ENCODE results near the gene ARFGAP1. TPM values are rescaled to one million over a fixed set of nuclear protein-coding genes. Genes with fewer than 3 reads are reported as not detected.

The ARFGAP1 gene
- total and polyA plus RNA-seq, 2 of the 8 experiments (the other 6 are each of a cell fraction or from before 2014, with no cell fraction given) = 93.7 to 100 TPM

DNA sequence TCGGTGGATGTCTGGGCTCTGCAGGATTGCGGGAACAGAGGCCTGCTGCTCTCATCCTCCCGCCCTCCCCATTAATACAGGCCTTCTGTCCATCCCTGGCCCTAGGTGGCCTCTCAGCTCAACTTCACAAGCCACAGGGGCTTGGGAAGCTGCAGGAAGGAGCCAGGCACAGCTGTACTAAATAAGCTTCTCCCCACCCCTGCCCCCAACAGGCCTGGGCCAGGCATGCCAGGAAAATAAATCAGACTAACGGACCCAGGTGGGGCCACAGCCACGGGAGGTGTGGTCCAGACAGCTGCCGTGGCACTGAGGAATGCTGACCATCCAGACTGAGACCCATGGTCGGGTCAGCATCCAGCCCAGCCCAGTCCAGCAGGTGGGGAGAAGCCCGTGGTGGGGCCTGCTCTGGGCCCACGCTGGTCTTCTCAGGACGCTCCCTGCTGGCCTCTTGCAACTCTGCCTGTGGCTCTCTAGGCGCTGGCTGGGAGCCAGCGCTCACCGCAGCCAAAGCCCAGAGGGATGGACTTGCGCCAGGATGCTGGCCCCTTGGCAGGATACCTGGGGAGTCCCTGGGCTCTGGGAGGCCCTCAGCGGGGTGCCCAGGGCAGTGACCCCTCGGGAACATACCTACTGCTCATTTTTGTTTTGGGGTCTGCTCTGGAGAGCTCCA is 48.1 kb upstream of the ARFGAP1 start:
- Histone ChIP-seq H3K79me1 (ENCODE audit: low read depth, low read length) (no peaks in the 10 kb centered on the region), H3K23ac (ENCODE audit: insufficient read length) (no peak overlapping the region), H3K23me2 (ENCODE audit: low read depth, low read length) (peaks cover 2% of the 10 kb centered on the region; the same call in 1 of the 2 replicates), H2AFZ (ENCODE audit: low read length) (no peak overlapping the region), H3K27ac (ENCODE audit: low read depth, low read length) (no peak overlapping the region), H3K36me3 (ENCODE audit: control insufficient read depth in 2 of 4, insufficient read depth in 4 of 4, low read length in 3 of 4) (no peaks in the 10 kb centered on the region), H2BK120ac (replicated peaks; ENCODE audit: low read depth, low read length) (no peak overlapping the region), H3K27me3 (replicated peaks in 1 of 4; ENCODE audit: control insufficient read depth in 3 of 4, extremely low read depth in 1 of 4, insufficient read depth in 3 of 4, low read length in 3 of 4) (peaks cover 0 to 3% (median 0%) of the 10 kb centered on the region in 4 experiments; a peak in 2 of 7 replicates), H2BK5ac (ENCODE audit: low read depth, low read length) (0 out of 2 replicates have a peak overlapping the region, but pooled peaks have one; percentile 24), H3K4me3 (ENCODE audit: extremely low read depth in 1 of 4, insufficient read depth in 2 of 4, low read depth in 3 of 4, low read length in 4 of 4) (no peak overlapping the region), H2BK15ac (ENCODE audit: low read length) (0 out of 2 replicates have a peak overlapping the region, but pooled peaks have one; percentile 46), H2BK20ac (ENCODE audit: low read length) (no peak overlapping the region), H2BK12ac (ENCODE audit: low read depth, low read length) (peak overlapping the region; percentile 68; the same call in 1 of the 2 replicates), H3K79me2 (ENCODE audit: control insufficient read depth in 1 of 2, insufficient read depth in 2 of 2, low read length in 2 of 2) (no peaks in the 10 kb centered on the region), H4K8ac (ENCODE audit: extremely low read depth, insufficient read depth, low read length) (no peak overlapping the region; the same call in 1 of the 2 replicates), H2AK5ac (ENCODE audit: low read depth, low read length) (0 out of 2 replicates have a peak overlapping the region, but pooled peaks have one; percentile 75), H3K4ac (replicated peaks; ENCODE audit: insufficient read length, low read depth, low read length) (no peak overlapping the region), H3K9me3 (ENCODE audit: insufficient read depth in 2 of 2, low read depth in 1 of 2, low read length in 1 of 2) (no peaks in the 10 kb centered on the region), H4K91ac (replicated peaks; ENCODE audit: insufficient read length, low read length) (peak overlapping the region; percentile 42), H4K20me1 (replicated peaks in 1 of 2; ENCODE audit: control insufficient read depth in 1 of 2, insufficient read depth in 2 of 2, low read length in 2 of 2) (peaks cover 0 to 3% of the 10 kb centered on the region in 2 experiments), H4K5ac (ENCODE audit: insufficient read length, low read depth, low read length) (no peak overlapping the region), H3K14ac (ENCODE audit: insufficient read length) (no peak overlapping the region), H3K18ac (ENCODE audit: extremely low read depth, low read length) (no peak overlapping the region; the same call in 1 of the 2 replicates), H3K56ac (replicated peaks; ENCODE audit: insufficient read length, low read depth, low read length) (no peak overlapping the region), H3K4me2 (ENCODE audit: insufficient read depth in 1 of 2, low read depth in 2 of 2, low read length in 2 of 2) (no peak overlapping the region), H3K4me1 (replicated peaks in 1 of 4; ENCODE audit: control insufficient read depth in 3 of 4, insufficient read depth in 4 of 4, low read length in 3 of 4) (peaks cover 5 to 17% (median 10%) of the 10 kb centered on the region in 4 experiments), H3K9ac (replicated peaks in 1 of 4; ENCODE audit: extremely low read depth in 1 of 4, low read depth in 3 of 4, low read length in 3 of 4) (no peak overlapping the region)
- ChIA-PET POLR2A (ENCODE audit: partially characterized antibody) (interaction anchor here (0.7 to 3.3 kb wide), 8 partner anchors 10 to 72 kb away, joined by 3 to 14 read pairs (median 4); partner anchors contain the start of gene BIRC7), CTCF (ENCODE audit: partially characterized antibody) (interaction anchor here (0.6 to 5.3 kb wide), 43 partner anchors 10 to 331 kb away, joined by 3 to 199 read pairs (median 7); partner anchors contain the start of genes ARFGAP1, BIRC7, COL20A1 and NKAIN4)
- whole genome bisulfite sequencing, 2 experiments (ENCODE audit: extremely low coverage in 1 of 2, insufficient coverage in 1 of 2, insufficient read length in 1 of 2, insufficient replicate concordance in 2 of 2, low coverage in 1 of 2, low lambda C conversion rate in 2 of 2, missing lambda C conversion rate in 1 of 2) = 69% methylated on average over 15 of the region's 16 CpGs; no CpG with 5 or more reads in 1 of the 2 experiments
- FAIRE-seq (no peak), DNase-seq (ENCODE audit: low read depth in 1 of 2, low spot score in 2 of 2) (no peak)
- TF ChIP-seq, protein P1, sequence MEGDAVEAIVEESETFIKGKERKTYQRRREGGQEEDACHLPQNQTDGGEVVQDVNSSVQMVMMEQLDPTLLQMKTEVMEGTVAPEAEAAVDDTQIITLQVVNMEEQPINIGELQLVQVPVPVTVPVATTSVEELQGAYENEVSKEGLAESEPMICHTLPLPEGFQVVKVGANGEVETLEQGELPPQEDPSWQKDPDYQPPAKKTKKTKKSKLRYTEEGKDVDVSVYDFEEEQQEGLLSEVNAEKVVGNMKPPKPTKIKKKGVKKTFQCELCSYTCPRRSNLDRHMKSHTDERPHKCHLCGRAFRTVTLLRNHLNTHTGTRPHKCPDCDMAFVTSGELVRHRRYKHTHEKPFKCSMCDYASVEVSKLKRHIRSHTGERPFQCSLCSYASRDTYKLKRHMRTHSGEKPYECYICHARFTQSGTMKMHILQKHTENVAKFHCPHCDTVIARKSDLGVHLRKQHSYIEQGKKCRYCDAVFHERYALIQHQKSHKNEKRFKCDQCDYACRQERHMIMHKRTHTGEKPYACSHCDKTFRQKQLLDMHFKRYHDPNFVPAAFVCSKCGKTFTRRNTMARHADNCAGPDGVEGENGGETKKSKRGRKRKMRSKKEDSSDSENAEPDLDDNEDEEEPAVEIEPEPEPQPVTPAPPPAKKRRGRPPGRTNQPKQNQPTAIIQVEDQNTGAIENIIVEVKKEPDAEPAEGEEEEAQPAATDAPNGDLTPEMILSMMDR (IDR thresholded peaks at IDR 0.05; ENCODE audit: control extremely low read depth in 1 of 3, insufficient read depth in 1 of 3, low read depth in 1 of 3, low read length in 3 of 3) = peak in 2 of 3 experiments; percentile 1 to 15; a peak in 2 of 4 replicates
